HS-27A (cell line): ENCODE measurements around the gene EXPH5.

Experiments
- DNase-seq: peaks from one replicate; pipeline ENCODE4 v3.0.0-alpha.2; 2012; ENCODE audit warnings: low read depth, missing footprints

EXPH5 gene

GRCh38 chr11:108518581-108518980, 75.0 kb downstream of the EXPH5 start:
- no peak for DNase-seq

GRCh38 chr11:108516125-108516524, 77.4 kb downstream of the EXPH5 start:
- DNase-seq: no peak

GRCh38 chr11:108512708-108513107, 80.9 kb downstream of the EXPH5 start:
- no peak for DNase-seq

- DNase-seq: no peak
Observed at GRCh38 chr11:108511851-108512474, 81.6 kb downstream of the EXPH5 start.

GRCh38 chr11:108508653-108509593, 84.6 kb downstream of the EXPH5 start:
- no peak for DNase-seq

GRCh38 chr11:108501396-108501795, 92.2 kb downstream of the EXPH5 start:
- no peak for DNase-seq

- no peak for DNase-seq
Observed at GRCh38 chr11:108500721-108501120, 92.8 kb downstream of the EXPH5 start.

- DNase-seq: no peak
Observed at GRCh38 chr11:108500169-108500568, 93.4 kb downstream of the EXPH5 start.

- no peak for DNase-seq
Observed at GRCh38 chr11:108498816-108499408, 94.7 kb downstream of the EXPH5 start.

- DNase-seq: no peak
Observed at GRCh38 chr11:108498046-108498815, 95.3 kb downstream of the EXPH5 start, which contains the start of gene POGLUT3. Gene POGLUT3 (minus strand): TSS chr11:108498384. CDS start chr11:108498366, 18 bp downstream.

- peak; percentile 86 for DNase-seq
Observed at GRCh38 chr11:108497317-108498045, 96.1 kb downstream of the EXPH5 start.

- no peak for DNase-seq
Observed at GRCh38 chr11:108496643-108497256, 96.8 kb downstream of the EXPH5 start.

- no peak for DNase-seq
Observed at GRCh38 chr11:108495326-108495725, 98.2 kb downstream of the EXPH5 start.

GRCh38 chr11:108494182-108494581, 99.4 kb downstream of the EXPH5 start:
- DNase-seq: no peak

- DNase-seq: no peak
Observed at GRCh38 chr11:108491936-108492335, 101.6 kb downstream of the EXPH5 start.

- no peak for DNase-seq
Observed at GRCh38 chr11:108486828-108487227, 106.7 kb downstream of the EXPH5 start.

- no peak for DNase-seq
Observed at GRCh38 chr11:108486331-108486730, 107.2 kb downstream of the EXPH5 start.

GRCh38 chr11:108483163-108483562, 110.4 kb downstream of the EXPH5 start:
- no peak for DNase-seq

GRCh38 chr11:108474664-108475463, 118.7 kb downstream of the EXPH5 start:
- no peak for DNase-seq

GRCh38 chr11:108472681-108473080, 120.9 kb downstream of the EXPH5 start:
- DNase-seq: no peak
